HL-60/S4 (cell line): ENCODE measurements around the gene KLF15.

Source experiments
- in situ Hi-C: fragments of 300-500 bp; cut with MboI; formaldehyde crosslinking; loops from 2 replicates; pipeline ENCODE4 v1.14.3; 2022; ENCODE audit warnings: low sequenced_read_pairs

KLF15 gene

GRCh38 chr3:126390201-126390600 is 33.0 kb upstream of the KLF15 start:
- in situ Hi-C loops = loop anchor here (25.0 kb wide), 2 partner anchors 128 to 253 kb away; no protein-coding TSS in a partner anchor

- in situ Hi-C loops = loop anchor here (25.0 kb wide), 2 partner anchors 127 to 252 kb away; no protein-coding TSS in a partner anchor
These were observed 32.6 kb upstream of the KLF15 start for GRCh38 chr3:126389794-126390146.

GRCh38 chr3:126389112-126389793 is 32.0 kb upstream of the KLF15 start:
- in situ Hi-C loops = loop anchor here (25.0 kb wide), 2 partner anchors 127 to 252 kb away; no protein-coding TSS in a partner anchor

- in situ Hi-C loops = loop anchor here (25.0 kb wide), 2 partner anchors 120 to 245 kb away; no protein-coding TSS in a partner anchor
These were observed 24.8 kb upstream of the KLF15 start for GRCh38 chr3:126381966-126382365.

- in situ Hi-C loops = loop anchor here (25.0 kb wide), 2 partner anchors 118 to 243 kb away; no protein-coding TSS in a partner anchor
These were observed 23.0 kb upstream of the KLF15 start for GRCh38 chr3:126380011-126380768.

DNA sequence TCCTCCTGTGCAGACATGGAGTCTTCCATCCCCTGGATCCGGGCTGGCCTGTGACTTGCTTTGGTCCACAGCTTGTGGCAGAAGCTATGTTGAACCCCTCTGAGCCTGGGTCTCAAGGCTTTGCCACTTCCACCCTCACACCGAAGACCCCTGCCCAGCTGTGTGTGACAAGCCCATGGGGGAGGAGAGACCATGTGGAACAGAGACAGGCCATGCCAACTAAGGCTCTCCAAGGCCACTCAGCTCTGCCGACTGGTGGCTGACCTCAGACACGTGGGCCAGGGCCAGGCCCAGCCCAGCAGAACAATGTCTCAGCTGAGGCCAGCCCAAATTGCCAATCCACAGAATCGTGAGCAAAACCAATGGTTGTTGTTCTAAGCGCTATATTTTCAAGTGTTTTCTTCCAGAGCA is 21.1 kb upstream of the KLF15 start:
- in situ Hi-C loops = loop anchor here (25.0 kb wide), 2 partner anchors 116 to 241 kb away; no protein-coding TSS in a partner anchor

- in situ Hi-C loops = loop anchor here (25.0 kb wide), 2 partner anchors 115 to 240 kb away; no protein-coding TSS in a partner anchor
These were observed 20.0 kb upstream of the KLF15 start for GRCh38 chr3:126377211-126377610.

- in situ Hi-C loops = loop anchor here (25.0 kb wide), 2 partner anchors 114 to 239 kb away; no protein-coding TSS in a partner anchor
These were observed 19.2 kb upstream of the KLF15 start for GRCh38 chr3:126376444-126376843.

DNA sequence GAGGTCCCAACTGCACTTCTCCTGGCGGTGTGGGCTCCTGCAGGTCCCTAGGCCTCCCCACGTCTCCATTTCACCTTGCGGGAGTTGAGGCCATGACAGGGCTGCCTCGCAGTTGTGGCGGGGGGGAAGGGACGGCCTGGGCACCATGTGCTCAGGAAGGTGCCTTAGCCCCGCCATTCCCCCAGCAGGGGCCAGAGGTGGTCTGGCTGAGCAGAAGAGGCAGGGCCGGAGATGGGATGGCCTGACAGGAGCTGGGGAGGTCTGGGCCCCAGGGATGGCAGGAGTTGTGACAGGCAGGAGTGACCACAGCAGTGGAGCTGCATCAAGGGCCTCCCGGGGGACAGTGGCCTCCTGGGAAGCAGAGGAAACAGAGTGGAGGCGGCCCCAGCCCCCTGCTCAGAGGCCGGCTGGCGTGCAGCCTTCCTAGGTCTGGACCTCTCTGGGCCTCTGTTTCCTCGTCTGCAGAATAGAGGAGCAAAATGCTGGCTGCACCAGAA is 18.7 kb upstream of the KLF15 start:
- in situ Hi-C loops = loop anchor here (25.0 kb wide), 2 partner anchors 114 to 239 kb away; no protein-coding TSS in a partner anchor

GRCh38 chr3:126373682-126374601 is 16.7 kb upstream of the KLF15 start:
- in situ Hi-C loops = no loop called here

DNA sequence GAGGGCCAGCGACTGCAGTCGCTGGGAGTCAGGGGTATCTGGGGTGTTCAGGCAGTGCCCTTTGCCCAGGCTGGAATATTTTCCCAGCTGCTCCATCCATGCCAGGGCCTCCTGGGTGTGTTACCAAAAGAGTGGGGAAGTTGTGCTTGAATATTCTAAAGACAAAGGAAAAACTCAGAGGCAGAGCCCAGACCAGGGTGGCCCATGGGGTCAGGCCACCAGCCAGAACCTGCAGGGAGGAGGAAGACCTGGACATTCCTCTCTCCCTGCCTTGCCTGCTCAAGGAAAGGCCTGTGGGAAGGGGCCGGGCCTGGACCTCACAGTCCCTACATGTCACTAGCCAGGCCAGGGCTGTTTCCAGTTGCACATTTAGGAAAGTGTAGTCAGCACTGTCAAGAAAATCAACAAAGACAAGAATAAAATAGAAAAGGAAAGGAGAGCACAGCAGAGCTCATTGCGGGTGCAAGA is 16.0 kb upstream of the KLF15 start:
- in situ Hi-C loops = no loop called here

DNA sequence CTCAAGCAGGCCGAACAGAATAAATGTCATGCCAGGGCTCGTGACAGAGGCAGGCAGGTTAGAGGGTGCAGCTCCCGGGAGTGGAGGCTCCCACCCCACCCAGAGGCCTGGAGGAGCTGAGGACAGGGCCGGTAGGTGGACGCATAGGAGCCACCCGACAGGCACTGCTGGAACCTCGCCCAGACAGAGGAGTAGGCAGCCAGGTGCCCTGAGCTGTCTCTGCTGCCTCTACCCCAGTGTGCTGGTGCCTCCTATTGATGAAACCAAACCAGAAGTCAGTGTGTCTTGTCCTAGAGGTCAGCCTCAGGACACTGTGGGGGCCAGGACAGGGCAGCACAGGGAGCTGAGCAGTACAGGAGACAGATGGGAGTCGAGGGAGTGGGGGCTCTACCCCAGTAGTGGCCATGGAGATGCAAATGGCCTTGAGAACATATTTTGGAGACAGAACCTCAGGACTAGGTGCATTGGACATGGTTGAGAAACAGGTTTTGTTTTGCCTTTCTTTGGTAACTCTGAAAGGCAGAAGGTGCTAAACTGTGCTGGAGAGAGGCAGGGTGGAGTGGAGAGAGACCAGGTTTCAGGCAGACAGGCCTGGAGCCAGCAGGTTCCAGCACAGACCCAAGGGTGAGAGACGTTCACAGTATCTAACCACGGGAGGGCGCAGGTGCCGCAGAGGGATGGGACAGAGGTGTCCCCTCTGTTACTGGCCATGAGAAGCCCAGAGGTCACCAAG is 15.4 kb upstream of the KLF15 start:
- in situ Hi-C loops = no loop called here

DNA sequence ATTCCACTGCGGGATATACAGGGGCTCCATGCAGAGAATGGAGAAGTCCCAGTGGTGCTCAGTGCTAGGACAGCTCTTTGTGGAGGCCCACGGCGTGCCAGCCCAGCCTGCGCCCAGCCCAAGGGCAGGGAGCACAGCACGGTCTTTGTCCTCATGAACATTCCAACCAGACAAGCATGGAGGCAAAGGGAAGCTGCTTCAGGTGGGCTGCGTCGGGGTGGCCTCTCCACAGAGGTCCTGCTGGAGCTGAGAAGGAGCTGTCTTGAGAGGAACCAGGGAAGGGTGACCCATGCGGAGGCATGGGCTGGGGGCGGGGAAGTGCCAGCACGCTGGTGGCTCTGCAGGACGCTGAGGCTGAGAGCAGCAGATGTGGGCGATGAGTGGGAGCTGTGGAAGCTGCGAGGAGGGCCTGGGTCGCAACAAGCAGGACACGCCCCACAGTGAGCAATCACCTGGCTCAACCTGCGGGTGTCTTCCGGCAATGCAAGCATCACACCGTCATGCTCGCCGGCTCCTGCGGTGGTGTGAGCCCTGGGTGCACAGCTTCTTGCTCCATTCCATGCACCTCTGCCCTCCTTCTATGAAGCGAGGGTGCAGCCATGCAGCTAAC is 14.0 kb upstream of the KLF15 start:
- in situ Hi-C loops = no loop called here

- in situ Hi-C loops = no loop called here
These were observed 13.4 kb upstream of the KLF15 start for GRCh38 chr3:126370606-126371005.

DNA sequence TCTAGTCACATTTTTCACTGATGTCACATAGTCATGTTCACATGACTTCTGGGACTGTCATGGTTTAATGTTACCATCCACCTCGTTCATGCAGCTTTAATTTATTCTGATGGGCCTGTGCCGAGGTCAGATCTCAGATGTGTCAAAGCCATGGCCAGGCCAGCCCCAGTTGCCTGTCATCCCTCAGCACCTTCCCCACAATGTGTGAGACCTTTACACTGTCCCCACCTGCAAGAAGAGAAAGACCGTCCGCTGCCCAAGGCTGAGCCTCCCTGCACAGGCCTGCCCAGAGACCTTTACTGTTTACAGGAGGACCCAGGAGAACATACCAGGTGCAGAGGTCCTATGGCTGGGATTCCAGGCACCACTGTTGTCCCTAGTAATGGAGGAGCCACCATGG is 12.8 kb upstream of the KLF15 start:
- in situ Hi-C loops = no loop called here

- in situ Hi-C loops = no loop called here
These were observed 12.3 kb upstream of the KLF15 start for GRCh38 chr3:126369490-126369889.

- in situ Hi-C loops = no loop called here
These were observed 10.2 kb upstream of the KLF15 start for GRCh38 chr3:126367316-126367805.

DNA sequence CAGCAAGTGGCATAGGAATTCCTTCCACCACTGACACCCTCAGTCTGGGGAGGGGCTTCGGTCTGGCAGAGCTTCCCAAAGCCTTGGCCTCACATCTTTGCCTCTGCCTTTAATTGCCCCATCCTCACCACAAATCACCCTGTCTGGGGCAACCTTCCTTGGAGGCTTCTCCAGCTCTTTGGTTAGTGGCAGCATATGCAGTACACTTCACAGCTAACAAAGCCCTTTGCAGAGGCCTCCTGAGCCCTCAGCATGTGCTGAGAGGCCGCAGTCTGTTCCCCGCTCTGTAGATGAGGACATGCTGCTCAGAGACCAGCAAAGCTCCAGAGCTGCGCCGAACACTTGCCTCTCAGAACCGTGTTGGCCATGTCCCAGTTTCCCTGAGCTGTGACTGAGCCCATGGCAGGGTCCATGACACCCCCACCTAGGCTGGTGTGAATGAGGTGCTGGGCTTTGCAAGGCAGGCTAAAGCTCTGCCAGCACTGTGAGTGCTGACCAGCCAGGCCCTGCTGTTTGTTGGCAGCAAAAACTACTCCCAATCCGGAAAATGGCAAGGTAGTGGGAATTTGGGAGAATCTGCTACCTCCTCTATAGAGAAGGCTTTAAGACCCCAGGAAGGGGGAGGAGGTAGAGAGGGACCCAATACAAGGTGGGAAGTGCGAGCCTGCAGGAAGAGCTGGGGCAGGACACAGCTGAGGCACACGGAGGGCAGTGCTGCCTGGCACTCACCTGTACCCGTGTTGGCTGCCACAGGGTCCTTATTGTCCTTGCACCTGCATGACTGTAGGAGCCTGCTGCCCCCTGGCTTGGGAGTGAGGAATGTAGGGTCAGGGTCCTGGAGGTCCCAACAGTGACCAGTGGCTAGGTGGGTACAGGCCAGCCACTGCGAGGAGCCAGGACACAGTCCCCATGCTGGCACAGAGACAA is 8.4 kb upstream of the KLF15 start:
- in situ Hi-C loops = no loop called here
